ENCODE results near the gene CEP63. TPM values are rescaled to one million over a fixed set of nuclear protein-coding genes. Genes with fewer than 3 reads are reported as not detected.

CEP63 gene
- total and polyA plus RNA-seq, 2 of the 8 experiments (the other 6 are each of a cell fraction or from before 2014, with no cell fraction given): 5.3 to 18.2 TPM

- Histone ChIP-seq H2BK12ac (ENCODE audit: low read depth, low read length) (no peak overlapping the region), H3K27ac (ENCODE audit: low read depth, low read length) (no peak overlapping the region), H3K4me3 (ENCODE audit: extremely low read depth in 1 of 4, insufficient read depth in 2 of 4, low read depth in 3 of 4, low read length in 4 of 4) (no peak overlapping the region), H2AK5ac (ENCODE audit: low read depth, low read length) (no peak overlapping the region), H4K20me1 (replicated peaks in 1 of 2; ENCODE audit: control insufficient read depth in 1 of 2, insufficient read depth in 2 of 2, low read length in 2 of 2) (peaks cover 0 to 3% of the 10 kb centered on the region in 2 experiments), H3K18ac (ENCODE audit: extremely low read depth, low read length) (no peak overlapping the region), H2BK120ac (replicated peaks; ENCODE audit: low read depth, low read length) (no peak overlapping the region), H3K27me3 (replicated peaks in 1 of 4; ENCODE audit: control insufficient read depth in 3 of 4, extremely low read depth in 1 of 4, insufficient read depth in 3 of 4, low read length in 3 of 4) (no peaks in the 10 kb centered on the region), H3K56ac (replicated peaks; ENCODE audit: insufficient read length, low read depth, low read length) (no peak overlapping the region), H3K79me1 (ENCODE audit: low read depth, low read length) (no peaks in the 10 kb centered on the region), H3K14ac (ENCODE audit: insufficient read length) (no peak overlapping the region), H4K91ac (replicated peaks; ENCODE audit: insufficient read length, low read length) (no peak overlapping the region), H3K4me2 (ENCODE audit: insufficient read depth in 1 of 2, low read depth in 2 of 2, low read length in 2 of 2) (no peak overlapping the region), H2BK15ac (ENCODE audit: low read length) (no peak overlapping the region), H3K9me3 (ENCODE audit: insufficient read depth in 2 of 2, low read depth in 1 of 2, low read length in 1 of 2) (peaks cover 2 to 12% of the 10 kb centered on the region in 2 experiments; a peak in 3 of 4 replicates), H3K4me1 (replicated peaks in 1 of 4; ENCODE audit: control insufficient read depth in 3 of 4, insufficient read depth in 4 of 4, low read length in 3 of 4) (peaks cover 0 to 2% (median 0%) of the 10 kb centered on the region in 4 experiments; a peak in 2 of 7 replicates), H3K36me3 (ENCODE audit: control insufficient read depth in 2 of 4, insufficient read depth in 4 of 4, low read length in 3 of 4) (peaks cover 0 to 2% (median 0%) of the 10 kb centered on the region in 4 experiments; a peak in 1 of 8 replicates), H4K5ac (ENCODE audit: insufficient read length, low read depth, low read length) (no peak overlapping the region), H3K79me2 (ENCODE audit: control insufficient read depth in 1 of 2, insufficient read depth in 2 of 2, low read length in 2 of 2) (peaks cover 0 to 4% of the 10 kb centered on the region in 2 experiments; a peak in 1 of 4 replicates), H2AFZ (ENCODE audit: low read length) (no peak overlapping the region), H3K23me2 (ENCODE audit: low read depth, low read length) (no peaks in the 10 kb centered on the region; the same call in 1 of the 2 replicates), H3K9ac (replicated peaks in 1 of 4; ENCODE audit: extremely low read depth in 1 of 4, low read depth in 3 of 4, low read length in 3 of 4) (no peak overlapping the region), H4K8ac (ENCODE audit: extremely low read depth, insufficient read depth, low read length) (no peak overlapping the region), H3K4ac (replicated peaks; ENCODE audit: insufficient read length, low read depth, low read length) (no peak overlapping the region), H2BK20ac (ENCODE audit: low read length) (no peak overlapping the region), H3K23ac (ENCODE audit: insufficient read length) (no peak overlapping the region), H2BK5ac (ENCODE audit: low read depth, low read length) (no peak overlapping the region)
- no peak for FAIRE-seq
- ChIA-PET CTCF (ENCODE audit: partially characterized antibody) (interaction anchor here (0.7 to 1.9 kb wide), 4 partner anchors 12 to 326 kb away, joined by 3 to 5 read pairs (median 4); no protein-coding TSS in a partner anchor), POLR2A (ENCODE audit: partially characterized antibody) (no interaction called here)
- DNase-seq (ENCODE audit: low read depth in 1 of 2, low spot score in 2 of 2): no peak
- TF ChIP-seq TCF12 (IDR thresholded peaks at IDR 0.05; ENCODE audit: low read depth, low read length): no peak
These were observed 39.4 kb downstream of the CEP63 start for GRCh38 chr3:134525293-134525692.

All from H1 (cell line).